A549 (cell line): ENCODE measurements around the gene MAST2.

Experiments
- BHLHE40 ChIP-seq: IDR thresholded peaks from 2 replicates; pipeline ENCODE4 v1.6.1; 2012; ENCODE audit warnings: low read depth, low read length, inconsistent platforms
- CHD2 ChIP-seq: fragments of 150-350 bp; IDR thresholded peaks from 2 replicates; pipeline ENCODE4 v1.6.1; 2014; ENCODE audit warnings: low read length; ENCODE audit not compliant: partially characterized antibody
- EHMT2 ChIP-seq: fragments of 200-600 bp; sonication (generic); IDR thresholded peaks from 2 replicates; pipeline ENCODE4 v1.6.1; 2016; ENCODE audit warnings: antibody characterized with exemption, low read depth, mild to moderate bottlenecking, moderate library complexity
- HDAC2 ChIP-seq: fragments of 200-600 bp; sonication (generic); IDR thresholded peaks from 2 replicates; pipeline ENCODE4 v1.6.1; 2016
- POLR2A ChIP-seq: IDR thresholded peaks from 2 replicates; pipeline ENCODE4 v1.6.1; 2012; ENCODE audit warnings: mild to moderate bottlenecking, low read length
- RFX5 ChIP-seq: fragments of 450-650 bp; IDR thresholded peaks from 2 replicates; pipeline ENCODE4 v1.7.1; 2014; ENCODE audit warnings: antibody characterized with exemption, mild to moderate bottlenecking, moderate library complexity
- SMC3 ChIP-seq: fragments of >200 bp; sonication (Bioruptor Twin); formaldehyde crosslinking; IDR thresholded peaks from 3 replicates; pipeline ENCODE4 v1.6.1; 2018; ENCODE audit warnings: inconsistent platforms
- ZFP36 ChIP-seq: fragments of 450-650 bp; IDR thresholded peaks from 2 replicates; pipeline ENCODE4 v1.6.1; 2014; ENCODE audit warnings: borderline replicate concordance; ENCODE audit not compliant: partially characterized antibody
- TF ChIP-seq, protein P1 (sequence below): fragments of >200 bp; sonication (Bioruptor Twin); formaldehyde crosslinking; IDR thresholded peaks from 3 replicates; pipeline ENCODE4 v1.5.1; 2016

GRCh38 chr1:46070164-46070814 is 266.9 kb downstream of the MAST2 start:
- TF ChIP-seq, protein P1, sequence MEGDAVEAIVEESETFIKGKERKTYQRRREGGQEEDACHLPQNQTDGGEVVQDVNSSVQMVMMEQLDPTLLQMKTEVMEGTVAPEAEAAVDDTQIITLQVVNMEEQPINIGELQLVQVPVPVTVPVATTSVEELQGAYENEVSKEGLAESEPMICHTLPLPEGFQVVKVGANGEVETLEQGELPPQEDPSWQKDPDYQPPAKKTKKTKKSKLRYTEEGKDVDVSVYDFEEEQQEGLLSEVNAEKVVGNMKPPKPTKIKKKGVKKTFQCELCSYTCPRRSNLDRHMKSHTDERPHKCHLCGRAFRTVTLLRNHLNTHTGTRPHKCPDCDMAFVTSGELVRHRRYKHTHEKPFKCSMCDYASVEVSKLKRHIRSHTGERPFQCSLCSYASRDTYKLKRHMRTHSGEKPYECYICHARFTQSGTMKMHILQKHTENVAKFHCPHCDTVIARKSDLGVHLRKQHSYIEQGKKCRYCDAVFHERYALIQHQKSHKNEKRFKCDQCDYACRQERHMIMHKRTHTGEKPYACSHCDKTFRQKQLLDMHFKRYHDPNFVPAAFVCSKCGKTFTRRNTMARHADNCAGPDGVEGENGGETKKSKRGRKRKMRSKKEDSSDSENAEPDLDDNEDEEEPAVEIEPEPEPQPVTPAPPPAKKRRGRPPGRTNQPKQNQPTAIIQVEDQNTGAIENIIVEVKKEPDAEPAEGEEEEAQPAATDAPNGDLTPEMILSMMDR: no peak
- TF ChIP-seq BHLHE40 (no peak), POLR2A (no peak), HDAC2 (no peak), CHD2 (no peak), EHMT2 (no peak), RFX5 (no peak), SMC3 (no peak), ZFP36 (no peak)
